B cell (primary cell): ENCODE results near the gene D2HGDH. TPM values are rescaled to one million over a fixed set of nuclear protein-coding genes. Genes with fewer than 3 reads are reported as not detected.

Experiments
- ATAC-seq: fragments of 200-7000 bp; cut with Tn5 transposase; one replicate; pipeline ENCODE4 v1.10.0; 2021; ENCODE audit warnings: low read depth, mild to moderate bottlenecking, moderate number of reproducible peaks, moderate library complexity
- CTCF ChIA-PET: fragments of 350-600 bp; sonication (Branson Sonifier 250); formaldehyde crosslinking; loops from one replicate; lab custom pipeline; 2021; ENCODE audit warnings: antibody characterized with exemption, inconsistent platforms; lab: Charles Lee
- POLR2A ChIA-PET: fragments of 350-600 bp; sonication (Branson Sonifier 250); formaldehyde crosslinking; loops from one replicate; lab custom pipeline; 2021; ENCODE audit warnings: antibody characterized with exemption; lab: Charles Lee
- DNase-seq: peaks from one replicate; pipeline ENCODE4 v3.0.0; 2013
- H2AFZ ChIP-seq: 2 replicates; pipeline ENCODE4 v1.6.1; 2012; ENCODE audit warnings: mild to moderate bottlenecking, low read depth, low read length; ENCODE audit not compliant: insufficient read depth, poor library complexity, severe bottlenecking
- H3K27ac ChIP-seq, 2 donors: 1 replicate in 1 of 2; 2 replicates in 1 of 2; pipeline ENCODE4 v1.5.1; 2012 to 2013; ENCODE audit warnings: low read length in 2 of 2, mild to moderate bottlenecking in 2 of 2, moderate library complexity in 1 of 2
- H3K27me3 ChIP-seq, 4 experiments: fragments of 200-600 bp in 1 of 4; sonication (generic) in 1 of 4; replicated peaks in 1 of 4; 1 replicate in 2 of 4; 2 replicates in 2 of 4; pipeline versions ENCODE4 v1.6.1 to v1.7.0; 2013 to 2016; ENCODE audit warnings: low read length in 3 of 4, mild to moderate bottlenecking in 2 of 4, mixed read lengths in 1 of 4, moderate library complexity in 1 of 4; ENCODE audit not compliant: insufficient read depth in 4 of 4, control insufficient read depth in 3 of 4; ENCODE audit errors: control extremely low read depth in 1 of 4
- H3K36me3 ChIP-seq, 2 experiments: replicated peaks in 1 of 2; 1 replicate in 1 of 2; 2 replicates in 1 of 2; pipeline versions ENCODE4 v1.6.1 to v1.7.1; 2013; ENCODE audit warnings: low read length in 1 of 2; ENCODE audit not compliant: insufficient read depth in 2 of 2, control insufficient read depth in 1 of 2; ENCODE audit errors: control extremely low read depth in 1 of 2, extremely low read depth in 1 of 2
- H3K4me1 ChIP-seq, 2 donors: fragments of 200-600 bp in 1 of 2; sonication (generic) in 1 of 2; 1 replicate in 1 of 2; 2 replicates in 1 of 2; pipeline versions ENCODE4 v1.5.1 to v1.6.1; 2013 to 2017; ENCODE audit warnings: low read length in 2 of 2; ENCODE audit not compliant: control insufficient read depth in 2 of 2, insufficient read depth in 2 of 2
- H3K4me2 ChIP-seq: replicated peaks from 2 replicates; pipeline ENCODE3; 2012; ENCODE audit warnings: mild to moderate bottlenecking, low read depth, low read length; ENCODE audit not compliant: poor library complexity, severe bottlenecking
- H3K4me3 ChIP-seq, 5 experiments: fragments of 200-600 bp in 1 of 5; sonication (generic) in 1 of 5; 1 replicate in 3 of 5; 2 replicates in 2 of 5; pipeline versions ENCODE4 v1.5.1 to v1.7.0; 2011 to 2016; ENCODE audit warnings: low read length in 4 of 5, mild to moderate bottlenecking in 4 of 5, low read depth in 2 of 5, control low read depth in 1 of 5, moderate library complexity in 1 of 5; ENCODE audit not compliant: insufficient read depth in 1 of 5; ENCODE audit errors: control extremely low read depth in 1 of 5, extremely low read depth in 1 of 5
- H3K79me2 ChIP-seq: fragments of 200-600 bp; sonication (generic); one replicate; pipeline ENCODE4 v1.6.0; 2016; ENCODE audit warnings: low read length; ENCODE audit not compliant: control insufficient read depth, insufficient read depth
- H3K9ac ChIP-seq: fragments of 200-600 bp; sonication (generic); 2 replicates; pipeline ENCODE4 v1.6.1; 2017; ENCODE audit warnings: mild to moderate bottlenecking, low read length, moderate library complexity
- H3K9me3 ChIP-seq, 3 donors: one replicate each; pipeline versions ENCODE4 v1.6.1 to v1.7.1; 2013; ENCODE audit warnings: low read length in 2 of 3; ENCODE audit not compliant: control insufficient read depth in 2 of 3, insufficient read depth in 1 of 3; ENCODE audit errors: control extremely low read depth in 1 of 3
- H4K20me1 ChIP-seq: 2 replicates; pipeline ENCODE4 v1.6.0; 2012; ENCODE audit warnings: mild to moderate bottlenecking, low read length; ENCODE audit not compliant: insufficient read depth, control insufficient read depth, poor library complexity, severe bottlenecking
- H3K27ac Mint-ChIP-seq: one replicate; pipeline ENCODE4 v1.8.0; 2021; ENCODE audit warnings: mixed read lengths
- H3K27me3 Mint-ChIP-seq: one replicate; pipeline ENCODE4 v1.8.0; 2021; ENCODE audit warnings: mixed read lengths
- H3K4me1 Mint-ChIP-seq: one replicate; pipeline ENCODE4 v1.8.0; 2021; ENCODE audit warnings: mixed read lengths
- H3K4me3 Mint-ChIP-seq: one replicate; pipeline ENCODE4 v1.8.0; 2021; ENCODE audit warnings: mixed read lengths
- H3K9me3 Mint-ChIP-seq: one replicate; pipeline ENCODE4 v1.8.0; 2022; ENCODE audit warnings: mixed read lengths; ENCODE audit not compliant: insufficient read depth
- EZH2 ChIP-seq: IDR thresholded peaks from 2 replicates; pipeline ENCODE4 v1.6.1; 2012; ENCODE audit warnings: borderline replicate concordance, low read depth, mild to moderate bottlenecking, moderate library complexity, low read length; ENCODE audit not compliant: insufficient read depth, poor library complexity, severe bottlenecking
- WGBS: methylation state at CpG from one replicate; pipeline ENCODE4 v1.1.5; 2013; ENCODE audit warnings: missing lambda C conversion rate; ENCODE audit not compliant: insufficient coverage; 5-methylcytosine and 5-hydroxymethylcytosine counted together
- intact Hi-C: fragments of 100-400 bp; cut with micrococcal nuclease; formaldehyde crosslinking; loops from one replicate; pipeline ENCODE4 v1.10.0; 2022
- polyA plus RNA-seq: library from polyadenylated mRNA; depleted of rRNA; stranded (reverse); fragments of >200 nt; gene quantifications from 2 replicates; pipeline ENCODE4 v1.2.3, GENCODE V29; 2012
- total RNA-seq, 2 donors: library from RNA; stranded (reverse); fragments of 120-200 nt in 1 of 2; gene quantifications; 1 replicate in 1 of 2; 2 replicates in 1 of 2; pipeline versions ENCODE4 v1.2.3 to v1.2.4, GENCODE V29; 2013 to 2022
- TF ChIP-seq, protein P1 (sequence below): fragments of 200-600 bp; IDR thresholded peaks from one replicate; pipeline ENCODE4 v1.8.0; 2022; ENCODE audit warnings: antibody characterized with exemption, mild to moderate bottlenecking

The D2HGDH gene
- total and polyA plus RNA-seq, 2 donors (not counting 1 experiment from before 2014, with no cell fraction given), result 44.0 to 67.7 TPM

DNA sequence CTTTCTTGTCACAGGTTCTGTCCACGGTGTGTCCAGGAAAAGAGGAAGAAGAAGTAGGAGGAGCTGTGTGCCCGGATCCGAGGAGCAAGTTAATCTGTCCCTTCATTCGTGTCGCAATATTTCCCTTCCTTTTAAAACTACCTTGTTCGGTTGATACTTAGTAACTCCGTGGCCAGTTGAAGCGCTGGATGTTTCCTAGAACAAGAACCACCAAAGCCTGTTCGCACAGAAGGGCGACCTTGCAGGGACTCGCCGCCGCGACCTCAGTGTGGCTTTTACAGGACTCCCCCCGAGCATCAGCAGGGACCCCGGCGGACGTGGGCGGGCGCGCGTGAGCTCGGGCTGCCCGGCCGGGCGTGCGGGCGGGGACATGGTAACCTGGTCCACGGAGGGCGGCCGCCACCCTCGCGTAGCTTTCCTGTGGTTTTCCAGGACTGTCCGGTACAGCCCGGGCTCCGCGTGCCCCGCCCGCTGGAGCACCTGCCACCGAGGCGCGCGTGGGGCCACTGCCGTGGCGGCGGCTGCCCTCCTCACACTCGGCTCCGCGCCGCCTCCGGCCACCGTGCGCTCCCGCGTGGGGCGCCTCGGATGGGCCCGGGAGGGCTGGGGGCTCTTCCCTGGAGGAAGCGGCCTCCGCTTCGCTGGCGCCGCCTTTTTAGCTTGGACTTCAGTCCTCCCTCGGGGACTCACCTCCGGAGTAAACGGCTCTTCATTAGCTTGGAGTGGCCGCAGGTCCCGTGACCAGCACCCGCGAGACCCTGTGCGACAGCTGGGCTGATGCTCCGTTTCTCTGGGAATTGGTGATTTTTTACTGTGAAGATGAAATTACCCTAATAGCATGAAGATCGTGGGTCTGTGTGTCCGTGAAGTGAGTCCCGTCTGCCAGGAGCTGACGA, 9.2 kb upstream of the D2HGDH start:
- H3K4me3 ChIP-seq, result no peak overlapping the region
- no peak for TF ChIP-seq EZH2
- TF ChIP-seq, protein P1, sequence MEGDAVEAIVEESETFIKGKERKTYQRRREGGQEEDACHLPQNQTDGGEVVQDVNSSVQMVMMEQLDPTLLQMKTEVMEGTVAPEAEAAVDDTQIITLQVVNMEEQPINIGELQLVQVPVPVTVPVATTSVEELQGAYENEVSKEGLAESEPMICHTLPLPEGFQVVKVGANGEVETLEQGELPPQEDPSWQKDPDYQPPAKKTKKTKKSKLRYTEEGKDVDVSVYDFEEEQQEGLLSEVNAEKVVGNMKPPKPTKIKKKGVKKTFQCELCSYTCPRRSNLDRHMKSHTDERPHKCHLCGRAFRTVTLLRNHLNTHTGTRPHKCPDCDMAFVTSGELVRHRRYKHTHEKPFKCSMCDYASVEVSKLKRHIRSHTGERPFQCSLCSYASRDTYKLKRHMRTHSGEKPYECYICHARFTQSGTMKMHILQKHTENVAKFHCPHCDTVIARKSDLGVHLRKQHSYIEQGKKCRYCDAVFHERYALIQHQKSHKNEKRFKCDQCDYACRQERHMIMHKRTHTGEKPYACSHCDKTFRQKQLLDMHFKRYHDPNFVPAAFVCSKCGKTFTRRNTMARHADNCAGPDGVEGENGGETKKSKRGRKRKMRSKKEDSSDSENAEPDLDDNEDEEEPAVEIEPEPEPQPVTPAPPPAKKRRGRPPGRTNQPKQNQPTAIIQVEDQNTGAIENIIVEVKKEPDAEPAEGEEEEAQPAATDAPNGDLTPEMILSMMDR, result no peak
- no peaks in the 10 kb centered on the region for H3K27me3 ChIP-seq
- 97% methylated on average over 62 of the region's 76 CpGs for WGBS
- H3K4me1 ChIP-seq, result no peaks in the 10 kb centered on the region
- Mint-ChIP-seq H3K27ac (no peak overlapping the region), H3K4me3 (no peak overlapping the region), H3K9me3 (no peaks in the 10 kb centered on the region), H3K4me1 (peaks cover 5% of the 10 kb centered on the region), H3K27me3 (no peaks in the 10 kb centered on the region)
- ATAC-seq (no peak), DNase-seq (no peak)
- ChIA-PET POLR2A (no interaction called here), CTCF (interaction anchor here (0.8 to 1.7 kb wide), 4 partner anchors 8 to 153 kb away, joined by 3 to 5 read pairs (median 4); partner anchors contain the start of gene ING5)
- H3K9ac ChIP-seq, result no peak overlapping the region
- peaks cover 2 to 29% of the 10 kb centered on the region in 2 experiments for H3K36me3 ChIP-seq
- no peaks in the 10 kb centered on the region for H4K20me1 ChIP-seq
- intact Hi-C loops, result no loop called here
- peaks cover 0 to 17% (median 5%) of the 10 kb centered on the region in 3 donors for H3K9me3 ChIP-seq
- peaks cover 14% of the 10 kb centered on the region for H3K79me2 ChIP-seq
- H3K27ac ChIP-seq, result no peak overlapping the region
- H2AFZ ChIP-seq, result no peak overlapping the region
- no peak overlapping the region for H3K4me2 ChIP-seq

DNA sequence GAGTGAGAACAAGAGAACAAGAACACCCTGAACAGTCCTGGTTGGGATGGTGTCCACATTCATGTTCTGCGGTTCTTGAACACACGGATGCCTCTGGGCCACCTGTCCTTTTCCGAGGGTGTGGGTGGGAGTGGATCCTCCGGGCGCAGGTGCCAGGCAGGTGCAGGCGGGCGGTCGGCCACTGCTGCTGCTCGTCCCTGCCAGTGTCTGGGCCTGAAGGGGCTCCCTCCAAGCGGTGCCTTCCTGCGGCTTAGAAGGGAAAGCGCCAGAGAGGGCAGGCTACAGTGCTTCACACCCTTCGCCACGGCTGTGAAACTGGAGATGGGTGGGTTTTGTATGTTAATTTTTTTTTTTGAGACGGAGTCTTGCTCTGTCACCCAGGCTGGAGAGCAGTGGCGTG, 8.0 kb upstream of the D2HGDH start:
- intact Hi-C loops, result no loop called here
- 95% methylated on average over 13 of the region's 16 CpGs for WGBS
- Histone ChIP-seq H4K20me1 (no peaks in the 10 kb centered on the region), H3K79me2 (peaks cover 14% of the 10 kb centered on the region), H3K27me3 (no peaks in the 10 kb centered on the region), H3K9ac (no peak overlapping the region), H3K4me2 (no peak overlapping the region), H3K4me1 (no peaks in the 10 kb centered on the region), H3K4me3 (no peak overlapping the region), H3K36me3 (peaks cover 2 to 21% of the 10 kb centered on the region in 2 experiments), H2AFZ (no peak overlapping the region), H3K9me3 (peaks cover 0 to 17% (median 5%) of the 10 kb centered on the region in 3 donors), H3K27ac (no peak overlapping the region)
- Mint-ChIP-seq H3K4me1 (peaks cover 13% of the 10 kb centered on the region), H3K27ac (no peak overlapping the region), H3K27me3 (no peaks in the 10 kb centered on the region), H3K9me3 (no peaks in the 10 kb centered on the region), H3K4me3 (no peak overlapping the region)
- ChIA-PET POLR2A (interaction anchor here (0.6 kb wide), 1 partner anchor 20 kb away, joined by 9 read pairs; no protein-coding TSS in a partner anchor), CTCF (interaction anchor here (1.6 kb wide), 1 partner anchor 23 kb away, joined by 3 read pairs; no protein-coding TSS in a partner anchor)
- TF ChIP-seq, protein P1, result no peak
- TF ChIP-seq EZH2, result no peak
- ATAC-seq (no peak), DNase-seq (no peak)
